Hypothalamus (tissue), 51 donors: Measurements from ENCODE around the gene PPID.
"Not testable (repeated sequence)": the region's sequence is repeated elsewhere in the genome, so short reads cannot be mapped to it uniquely, and the experiment has no call there.

Experiments
- DNase-seq, 51 donors: peaks; one replicate each; lab custom pipeline; 2025; lab: John Stamatoyannopoulos, UW

PPID gene

GRCh38 chr4:158670975-158671664 is 52.1 kb downstream of the PPID start:
- peak in 45 of 51 donors; percentile 1 to 66 (median 36) for DNase-seq

DNA sequence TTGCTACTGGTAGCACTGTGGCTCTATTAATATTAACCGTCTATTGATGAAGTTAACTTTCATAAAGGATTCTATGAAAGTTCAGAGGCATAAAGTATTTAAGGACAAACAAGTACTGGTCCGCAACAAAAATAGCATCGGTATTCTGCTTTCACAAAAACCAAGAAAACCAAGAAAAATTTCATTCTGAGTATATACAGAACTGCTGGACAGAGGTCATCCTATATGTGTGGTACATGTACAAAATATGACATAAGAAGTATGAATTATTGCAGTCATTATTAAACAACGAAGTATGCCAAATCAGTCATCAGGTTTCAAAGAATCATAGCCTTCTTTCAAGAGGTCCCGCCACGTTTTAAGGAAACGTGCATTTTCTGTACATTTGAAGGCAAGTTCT is 53.9 kb downstream of the PPID start:
- no peak for DNase-seq

DNA sequence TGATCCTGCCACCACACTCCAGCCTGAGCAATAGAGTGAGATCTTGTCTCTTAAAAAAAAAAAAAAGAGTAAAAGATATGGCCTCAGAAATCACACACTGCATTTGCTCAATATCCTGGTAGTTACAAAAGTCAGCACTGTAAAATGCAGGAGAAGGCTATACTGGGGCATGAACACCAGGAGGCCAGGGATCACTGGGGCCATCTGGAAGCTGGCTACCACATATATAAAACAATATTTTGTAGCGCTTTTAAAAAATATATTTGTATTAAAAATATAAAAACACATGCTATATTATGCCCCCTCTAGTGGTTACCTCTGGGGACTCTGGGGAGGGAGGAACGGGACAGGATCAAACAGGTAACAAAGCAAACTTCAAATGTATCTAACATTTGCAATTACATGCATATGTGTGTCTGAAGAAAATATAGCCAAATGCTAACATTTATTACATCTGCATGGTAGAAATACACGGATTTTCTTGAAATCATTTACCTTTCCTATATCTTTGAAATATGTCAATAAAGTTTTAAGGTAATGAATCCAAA is 55.5 kb downstream of the PPID start:
- DNase-seq: no peak

- DNase-seq: no peak
These were observed 56.3 kb downstream of the PPID start for GRCh38 chr4:158666892-158667291.

- DNase-seq: no peak
These were observed 58.4 kb downstream of the PPID start for GRCh38 chr4:158664806-158665205.

DNA sequence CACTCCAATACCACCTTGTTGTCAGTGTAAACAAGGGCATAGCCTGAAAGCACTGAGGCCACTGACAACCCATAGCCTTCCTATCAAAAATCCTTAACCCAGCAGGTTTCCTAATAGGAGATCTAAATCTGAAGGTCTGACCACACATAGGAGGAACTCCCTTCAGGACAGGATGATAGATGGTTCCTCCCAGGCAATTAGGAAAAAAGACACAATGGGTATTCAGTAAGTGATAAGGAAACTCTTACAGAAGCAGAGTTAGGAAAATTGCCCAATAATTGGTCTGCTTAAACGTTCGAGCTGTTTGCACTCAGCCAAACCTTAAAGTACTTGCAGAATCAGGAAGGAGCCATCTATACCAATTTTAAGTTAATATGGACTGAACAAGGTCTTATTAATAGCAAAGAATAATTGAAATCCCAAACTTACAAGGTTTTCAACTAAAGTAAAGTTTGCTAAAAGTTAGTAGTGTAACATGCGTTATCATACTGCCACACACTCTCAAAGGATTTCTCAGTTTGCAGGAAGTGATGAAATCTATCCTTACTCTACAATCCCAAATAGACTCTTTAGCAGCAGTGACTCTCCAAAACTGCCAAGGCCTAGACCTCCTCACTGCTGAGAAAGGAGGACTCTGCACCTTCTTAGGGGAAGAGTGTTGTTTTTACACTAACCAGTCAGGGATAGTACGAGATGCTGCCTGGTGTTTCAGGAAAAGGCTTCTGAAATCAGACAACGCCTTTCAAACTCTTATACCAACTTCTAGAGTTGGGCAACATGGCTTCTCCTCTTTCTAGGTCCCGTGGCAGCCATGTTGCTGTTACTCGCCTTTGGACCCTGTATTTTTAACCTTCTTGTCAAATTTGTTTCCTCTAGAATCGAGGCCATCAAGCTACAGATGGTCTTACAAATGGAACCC is 59.2 kb downstream of the PPID start:
- DNase-seq: not testable (repeated sequence)

DNA sequence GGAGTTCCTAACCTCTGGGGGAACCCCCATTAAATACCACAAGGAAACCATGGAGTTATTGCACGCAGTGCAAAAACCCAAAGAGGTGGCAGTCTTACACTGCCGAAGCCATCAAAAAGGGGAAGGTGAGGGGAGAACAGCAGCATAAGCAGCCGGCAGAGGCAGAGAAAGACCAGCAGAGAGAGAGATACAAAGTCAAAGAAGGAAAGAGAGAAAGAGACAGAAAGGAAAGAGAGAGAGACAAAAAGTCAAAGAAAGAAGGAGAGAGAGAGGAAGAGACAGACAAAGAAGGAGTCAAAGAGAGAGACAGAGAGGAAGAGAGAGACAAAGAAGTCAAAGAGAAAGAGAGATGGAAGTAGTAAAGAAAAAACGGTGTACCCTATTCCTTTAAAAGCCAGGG is 59.9 kb downstream of the PPID start:
- not testable (repeated sequence) for DNase-seq
